ENCODE measurements around the gene RRP8.

RRP8 gene

GRCh38 chr11:6566704-6567370 is 36.6 kb downstream of the RRP8 start:
- DNase-seq = no peak

- DNase-seq = no peak
Measured at GRCh38 chr11:6565988-6566703, 37.3 kb downstream of the RRP8 start.

- DNase-seq = no peak
Measured at GRCh38 chr11:6565325-6565724, 38.1 kb downstream of the RRP8 start.

GRCh38 chr11:6563667-6564066 is 39.7 kb downstream of the RRP8 start:
- no peak for DNase-seq

- DNase-seq = no peak
Measured at GRCh38 chr11:6563121-6563619, 40.2 kb downstream of the RRP8 start.

GRCh38 chr11:6561288-6561687 is 42.1 kb downstream of the RRP8 start:
- DNase-seq = no peak

- no peak for DNase-seq
Measured at GRCh38 chr11:6559369-6559768, 44.0 kb downstream of the RRP8 start.

- DNase-seq = no peak
Measured at GRCh38 chr11:6557761-6558674, 45.4 kb downstream of the RRP8 start.

- no peak for DNase-seq
Measured at GRCh38 chr11:6557063-6557462, 46.4 kb downstream of the RRP8 start.

GRCh38 chr11:6556139-6556949 is 47.1 kb downstream of the RRP8 start:
- no peak for DNase-seq

- DNase-seq = no peak
Measured at GRCh38 chr11:6554828-6555706, 48.3 kb downstream of the RRP8 start.

- DNase-seq = no peak
Measured at GRCh38 chr11:6553634-6554033, 49.8 kb downstream of the RRP8 start.

GRCh38 chr11:6548641-6549040 is 54.8 kb downstream of the RRP8 start:
- no peak for DNase-seq

GRCh38 chr11:6548121-6548520 is 55.3 kb downstream of the RRP8 start:
- DNase-seq = no peak

- no peak for DNase-seq
Measured at GRCh38 chr11:6547177-6547576, 56.2 kb downstream of the RRP8 start.

- no peak for DNase-seq
Measured at GRCh38 chr11:6546735-6547134, 56.7 kb downstream of the RRP8 start.

GRCh38 chr11:6545917-6546605 is 57.4 kb downstream of the RRP8 start:
- DNase-seq = no peak
